ENCODE data around the gene PLSCR5. TPM values are rescaled to one million over a fixed set of nuclear protein-coding genes. Genes with fewer than 3 reads are reported as not detected.

Gene PLSCR5
- total RNA-seq, 1 donor from 2014 or later: not detected

DNA sequence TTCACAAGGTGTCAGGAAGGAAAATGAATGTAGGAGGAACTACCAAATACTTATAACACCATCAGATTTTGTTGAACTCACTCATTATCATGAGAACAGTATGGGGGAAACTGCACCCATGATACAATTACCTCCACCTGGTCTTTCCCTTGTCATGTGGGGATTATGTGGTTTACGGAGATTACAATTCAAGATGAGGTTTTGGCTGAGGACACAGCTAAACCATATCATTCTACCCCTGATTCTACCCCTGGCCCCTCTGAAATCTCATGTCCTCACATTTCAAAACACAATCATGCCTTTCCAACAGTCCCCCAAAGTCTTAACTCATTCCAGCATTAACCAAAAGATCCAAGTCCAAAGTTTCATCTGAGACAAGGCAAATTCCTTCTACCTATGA, 43.7 kb downstream of the PLSCR5 start:
- no peak overlapping the region for H3K4me3 Mint-ChIP-seq
- ChIA-PET CTCF (no interaction called here), POLR2A (no interaction called here)
- intact Hi-C loops (cut with micrococcal nuclease): no loop called here
- H3K9me3 Mint-ChIP-seq: no peaks in the 10 kb centered on the region
- no peaks in the 10 kb centered on the region for H3K27me3 Mint-ChIP-seq
- no peaks in the 10 kb centered on the region for H3K4me1 Mint-ChIP-seq
- ATAC-seq (ENCODE audit: low read depth): no peak
- no peak for DNase-seq
- no peaks in the 10 kb centered on the region for H3K36me3 Mint-ChIP-seq (ENCODE audit: low read depth)
- no peak for TF ChIP-seq CTCF (IDR thresholded peaks at IDR 0.05)
- H3K27ac Mint-ChIP-seq: no peak overlapping the region

- CTCF ChIA-PET: interaction anchor here (0.8 kb wide), 1 partner anchor 16 kb away, joined by 3 read pairs; no protein-coding TSS in a partner anchor
- TF ChIP-seq CTCF (IDR thresholded peaks at IDR 0.05): no peak
- H3K4me1 Mint-ChIP-seq: no peaks in the 10 kb centered on the region
- ATAC-seq (ENCODE audit: low read depth) (no peak), DNase-seq (no peak)
- no peak overlapping the region for H3K27ac Mint-ChIP-seq
- H3K27me3 Mint-ChIP-seq: no peaks in the 10 kb centered on the region
- H3K36me3 Mint-ChIP-seq (ENCODE audit: low read depth): no peaks in the 10 kb centered on the region
- intact Hi-C loops (cut with micrococcal nuclease): no loop called here
- POLR2A ChIA-PET: no interaction called here
- H3K9me3 Mint-ChIP-seq: no peaks in the 10 kb centered on the region
- H3K4me3 Mint-ChIP-seq: no peak overlapping the region
Observed at GRCh38 chr3:146560678-146561077, 44.5 kb downstream of the PLSCR5 start.

DNA sequence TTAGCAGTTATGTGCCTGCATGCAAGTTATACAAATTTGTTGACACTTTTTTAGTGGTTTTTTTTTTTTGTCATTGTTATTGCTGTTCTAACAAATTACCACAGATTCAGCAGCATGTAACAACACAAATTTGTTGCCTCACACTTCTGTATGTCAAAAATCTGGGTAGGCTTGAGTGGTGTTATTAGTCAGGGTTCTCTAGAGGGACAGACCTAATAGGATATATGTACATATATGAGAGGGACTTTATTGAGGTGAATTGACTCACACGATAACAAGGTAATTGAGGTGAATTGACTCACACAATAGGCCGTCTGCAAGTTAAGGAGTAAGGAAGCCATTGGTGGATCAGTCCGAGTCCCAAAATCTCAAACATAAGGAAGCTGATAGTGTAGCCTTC, 45.8 kb downstream of the PLSCR5 start:
- POLR2A ChIA-PET: no interaction called here
- Mint-ChIP-seq H3K4me3 (no peak overlapping the region), H3K4me1 (no peaks in the 10 kb centered on the region), H3K9me3 (no peaks in the 10 kb centered on the region), H3K27me3 (no peaks in the 10 kb centered on the region), H3K36me3 (ENCODE audit: low read depth) (no peaks in the 10 kb centered on the region), H3K27ac (no peak overlapping the region)
- intact Hi-C loops (cut with micrococcal nuclease): no loop called here
- ATAC-seq (ENCODE audit: low read depth): no peak
- CTCF ChIA-PET: no interaction called here
- no peak for TF ChIP-seq CTCF (IDR thresholded peaks at IDR 0.05)
- DNase-seq: no peak

GRCh38 chr3:146558781-146559180, 46.4 kb downstream of the PLSCR5 start:
- POLR2A ChIA-PET: no interaction called here
- TF ChIP-seq CTCF (IDR thresholded peaks at IDR 0.05): no peak

DNA sequence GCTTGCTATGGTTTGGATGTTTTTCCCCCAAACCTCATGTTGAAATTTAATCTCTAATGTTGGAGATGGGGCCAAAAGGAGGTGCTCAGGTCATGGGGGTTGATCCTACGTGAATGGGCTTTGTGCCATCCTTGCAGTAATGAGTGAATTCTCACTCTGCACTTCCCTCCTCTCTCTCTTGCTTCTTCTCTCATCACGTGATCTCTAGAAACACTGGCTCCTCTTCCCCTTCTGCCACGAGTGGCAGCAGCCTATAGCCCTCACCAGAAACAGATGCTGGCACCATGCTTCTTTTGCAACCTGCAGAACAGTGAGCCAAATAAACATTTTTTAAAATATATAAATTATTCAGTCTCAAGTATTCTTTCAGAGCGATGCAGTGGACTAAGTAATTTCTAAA, 47.4 kb downstream of the PLSCR5 start:
- Mint-ChIP-seq H3K4me3 (no peak overlapping the region), H3K4me1 (no peaks in the 10 kb centered on the region), H3K27me3 (no peaks in the 10 kb centered on the region), H3K27ac (no peak overlapping the region), H3K36me3 (ENCODE audit: low read depth) (no peaks in the 10 kb centered on the region), H3K9me3 (no peaks in the 10 kb centered on the region)
- no peak for DNase-seq
- no peak for ATAC-seq (ENCODE audit: low read depth)
- TF ChIP-seq CTCF (IDR thresholded peaks at IDR 0.05): no peak
- intact Hi-C loops (cut with micrococcal nuclease): no loop called here
- ChIA-PET POLR2A (no interaction called here), CTCF (no interaction called here)

More at GRCh38 chr3:146558781-146559180, 46.4 kb downstream of the PLSCR5 start:
- CTCF ChIA-PET: no interaction called here
- intact Hi-C loops (cut with micrococcal nuclease): no loop called here
- Mint-ChIP-seq H3K9me3 (no peaks in the 10 kb centered on the region), H3K27ac (no peak overlapping the region), H3K4me3 (no peak overlapping the region), H3K4me1 (no peaks in the 10 kb centered on the region), H3K36me3 (ENCODE audit: low read depth) (no peaks in the 10 kb centered on the region), H3K27me3 (no peaks in the 10 kb centered on the region)
- ATAC-seq (ENCODE audit: low read depth): no peak
- DNase-seq: no peak

Data from activated B cell treated with CpG ODN at 0.5 μM for 24 hours (primary cell).